Heart left ventricle (tissue), 13 donors: ENCODE data around the gene PFKFB4.

Source experiments
- POLR2A ChIP-seq, 2 donors: fragments of 450-650 bp; IDR thresholded peaks; one replicate each; pipeline ENCODE4 v1.6.1; 2017; ENCODE audit warnings: antibody characterized with exemption in 2 of 2, mild to moderate bottlenecking in 2 of 2, moderate library complexity in 2 of 2
- TF ChIP-seq, protein P1 (sequence below), 12 donors: fragments of 200-600 bp; sonication (generic) in 4 of 12; IDR thresholded peaks; one replicate each; pipeline versions ENCODE4 v1.5.0 to v1.8.0; 2018 to 2022; ENCODE audit warnings: antibody characterized with exemption in 12 of 12, mild to moderate bottlenecking in 5 of 12
- donor health status: ischemic (EF 13 %, LVEDD 7.1; RV severe dilation, severe dysfunction).
- donor health status: DM: no; HTN: yes; CAD: no.
- donor health status: DM: no; HTN: no; CAD: no.
- donor health status: ischemic (EF 25% LVEDD 6.9; RV normal size, moderate dysfunction).
- donor health status: ischemic (EF 25% LVEDD 5.7; RV mildly dilated, moderate dysfunction).
- donor health status: ischemic (EF 35%, LVEDD 5.7; RV mildly dilated, moderate dysfunction).
- donor health status: nonischemic (EF 11% LVEDD 7.7; RV severe dilation, severe dysfunction).
- donor health status: DM: yes; HTN: yes; CAD: no.
- donor health status: PGD.
- donor health status: ischemic (EF 29% LVEDD 5.4; RV normal size, mild dysfunction).
- donor health status: nonischemic (EF 23%, LVEDD 6.1; RV moderate dilation, normal function).

- TF ChIP-seq, protein P1, sequence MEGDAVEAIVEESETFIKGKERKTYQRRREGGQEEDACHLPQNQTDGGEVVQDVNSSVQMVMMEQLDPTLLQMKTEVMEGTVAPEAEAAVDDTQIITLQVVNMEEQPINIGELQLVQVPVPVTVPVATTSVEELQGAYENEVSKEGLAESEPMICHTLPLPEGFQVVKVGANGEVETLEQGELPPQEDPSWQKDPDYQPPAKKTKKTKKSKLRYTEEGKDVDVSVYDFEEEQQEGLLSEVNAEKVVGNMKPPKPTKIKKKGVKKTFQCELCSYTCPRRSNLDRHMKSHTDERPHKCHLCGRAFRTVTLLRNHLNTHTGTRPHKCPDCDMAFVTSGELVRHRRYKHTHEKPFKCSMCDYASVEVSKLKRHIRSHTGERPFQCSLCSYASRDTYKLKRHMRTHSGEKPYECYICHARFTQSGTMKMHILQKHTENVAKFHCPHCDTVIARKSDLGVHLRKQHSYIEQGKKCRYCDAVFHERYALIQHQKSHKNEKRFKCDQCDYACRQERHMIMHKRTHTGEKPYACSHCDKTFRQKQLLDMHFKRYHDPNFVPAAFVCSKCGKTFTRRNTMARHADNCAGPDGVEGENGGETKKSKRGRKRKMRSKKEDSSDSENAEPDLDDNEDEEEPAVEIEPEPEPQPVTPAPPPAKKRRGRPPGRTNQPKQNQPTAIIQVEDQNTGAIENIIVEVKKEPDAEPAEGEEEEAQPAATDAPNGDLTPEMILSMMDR (IDR thresholded peaks at IDR 0.05), result no peak
- TF ChIP-seq POLR2A (IDR thresholded peaks at IDR 0.05), result no peak
Observed at GRCh38 chr3:48569400-48569799, 12.8 kb upstream of the PFKFB4 start.
